GM21447 (cell line): ENCODE measurements around the gene TAL2.
"Not testable (repeated sequence)": the region's sequence is repeated elsewhere in the genome, so short reads cannot be mapped to it uniquely, and the experiment has no call there.

Experiments used
- ATAC-seq: cut with Tn5 transposase; IDR thresholded peaks from one replicate; pipeline ENCODE4 v1.9.1; 2021; ENCODE audit not compliant: unreplicated experiment

Gene TAL2

GRCh38 chr9:105673850-105674387, 11.7 kb downstream of the TAL2 start:
- no peak for ATAC-seq

DNA sequence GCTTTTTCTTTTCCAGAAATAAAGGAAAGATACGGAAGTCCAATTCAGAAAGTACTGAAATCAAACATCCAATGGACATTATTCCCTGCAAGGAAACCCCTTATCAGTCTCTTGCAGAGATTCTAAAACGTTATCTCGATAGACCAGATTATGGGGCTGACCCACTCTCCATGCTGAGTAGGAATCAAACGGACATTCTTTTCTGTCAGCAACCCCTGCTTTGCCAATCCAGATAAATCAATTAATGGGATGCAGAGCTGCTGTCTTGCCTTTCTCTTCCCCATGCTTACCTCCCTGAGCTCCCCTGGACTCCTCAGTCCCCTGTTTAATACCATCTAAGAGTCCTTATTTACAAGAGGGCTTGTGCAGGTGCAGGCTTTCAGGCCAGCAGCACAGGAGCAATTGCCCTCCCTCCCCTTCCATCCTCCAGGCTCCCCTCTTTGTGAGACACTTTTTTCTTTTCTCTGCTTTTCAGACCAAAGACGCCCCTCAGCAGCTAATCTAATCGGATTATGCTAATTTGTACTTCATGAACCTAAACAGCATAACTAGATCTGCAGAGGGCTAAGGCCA, 14.2 kb downstream of the TAL2 start:
- no peak for ATAC-seq

- ATAC-seq = no peak
Measured at GRCh38 chr9:105678163-105678562, 15.9 kb downstream of the TAL2 start.

DNA sequence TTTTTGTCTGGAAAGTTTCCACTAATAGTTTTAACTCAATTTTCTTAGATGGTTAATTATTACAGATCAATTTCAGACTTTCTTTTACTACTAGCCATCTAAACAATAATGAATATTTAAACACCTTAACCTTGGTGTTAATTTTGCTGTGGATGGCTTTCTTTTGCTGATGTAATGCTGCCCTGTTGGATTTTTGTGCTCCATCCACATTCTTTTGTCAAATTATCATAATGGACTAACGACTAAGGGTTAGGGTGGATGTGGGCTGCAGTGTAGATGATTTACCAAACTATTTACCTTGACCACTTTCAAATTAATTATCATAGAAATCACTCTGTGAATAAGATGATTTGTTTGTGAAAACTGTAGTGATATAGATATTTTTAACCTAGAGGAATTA, 16.5 kb downstream of the TAL2 start:
- ATAC-seq = no peak

DNA sequence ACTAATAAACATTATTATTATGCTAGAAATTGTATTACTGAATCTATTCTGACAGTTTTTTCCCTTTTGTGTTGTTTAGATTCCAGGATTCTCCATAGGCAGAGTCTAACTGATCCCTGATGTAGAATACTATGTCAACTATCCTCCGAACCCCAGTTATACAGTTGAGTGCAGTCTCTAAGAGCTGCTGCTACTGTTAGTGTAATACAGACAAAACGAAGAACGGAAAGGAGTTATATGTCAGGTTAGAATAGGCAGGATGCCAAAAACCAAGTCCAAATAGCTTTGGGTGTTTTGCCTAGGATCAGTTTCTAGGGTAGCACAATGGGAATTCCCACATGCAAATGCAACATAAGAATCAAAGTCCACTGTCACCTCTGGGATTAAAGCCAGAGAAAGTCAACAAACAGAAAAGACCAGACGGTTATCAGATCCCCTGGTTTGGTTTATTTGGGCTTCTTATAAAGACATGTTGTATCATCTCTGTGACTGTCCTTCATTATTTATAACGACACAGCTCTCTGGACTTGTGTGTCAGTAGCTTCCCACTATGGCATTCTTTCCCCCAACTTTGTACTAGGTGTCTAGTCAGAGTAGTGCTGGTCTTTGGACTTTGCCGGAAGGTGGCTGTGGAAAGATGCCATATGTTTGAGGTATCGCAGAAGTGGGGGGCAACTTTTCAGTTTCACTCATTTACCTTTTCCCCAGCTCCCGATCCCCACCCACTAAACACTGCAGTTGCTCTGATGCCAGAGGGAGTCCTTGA, 17.2 kb downstream of the TAL2 start:
- no peak for ATAC-seq

- no peak for ATAC-seq
Measured at GRCh38 chr9:105681313-105681712, 19.1 kb downstream of the TAL2 start.

DNA sequence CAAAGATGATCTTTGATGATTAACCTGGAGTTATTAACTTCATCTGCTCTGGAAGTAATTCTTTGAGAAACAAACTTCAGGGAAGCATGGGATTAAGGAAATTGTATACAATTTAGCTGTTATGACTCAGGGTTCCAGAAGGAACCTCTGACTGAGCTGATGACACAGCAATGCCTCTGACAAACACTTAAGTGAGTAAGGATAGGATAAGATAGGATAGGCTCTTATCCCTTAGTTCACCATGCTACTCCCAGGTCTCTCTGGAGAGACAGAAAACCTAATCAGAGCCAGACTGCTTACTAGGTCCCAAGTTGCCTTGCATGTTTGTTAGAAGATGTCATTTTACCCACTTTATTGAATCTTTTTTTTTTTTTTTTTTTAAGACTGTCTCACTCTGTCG, 19.5 kb downstream of the TAL2 start:
- no peak for ATAC-seq

GRCh38 chr9:105683688-105684275, 21.5 kb downstream of the TAL2 start:
- ATAC-seq = no peak

GRCh38 chr9:105686936-105687335, 24.7 kb downstream of the TAL2 start:
- no peak for ATAC-seq

GRCh38 chr9:105690742-105691141, 28.5 kb downstream of the TAL2 start:
- no peak for ATAC-seq

- peak; percentile 43 for ATAC-seq
Measured at GRCh38 chr9:105693435-105694189, 31.4 kb downstream of the TAL2 start.

GRCh38 chr9:105694190-105694847, 32.1 kb downstream of the TAL2 start, which contains the start of gene TMEM38B:
Gene TMEM38B, plus strand, starts transcription at chr9:105694541. Its CDS starts 120 bp downstream, at chr9:105694661.
- peak; percentile 70 for ATAC-seq

DNA sequence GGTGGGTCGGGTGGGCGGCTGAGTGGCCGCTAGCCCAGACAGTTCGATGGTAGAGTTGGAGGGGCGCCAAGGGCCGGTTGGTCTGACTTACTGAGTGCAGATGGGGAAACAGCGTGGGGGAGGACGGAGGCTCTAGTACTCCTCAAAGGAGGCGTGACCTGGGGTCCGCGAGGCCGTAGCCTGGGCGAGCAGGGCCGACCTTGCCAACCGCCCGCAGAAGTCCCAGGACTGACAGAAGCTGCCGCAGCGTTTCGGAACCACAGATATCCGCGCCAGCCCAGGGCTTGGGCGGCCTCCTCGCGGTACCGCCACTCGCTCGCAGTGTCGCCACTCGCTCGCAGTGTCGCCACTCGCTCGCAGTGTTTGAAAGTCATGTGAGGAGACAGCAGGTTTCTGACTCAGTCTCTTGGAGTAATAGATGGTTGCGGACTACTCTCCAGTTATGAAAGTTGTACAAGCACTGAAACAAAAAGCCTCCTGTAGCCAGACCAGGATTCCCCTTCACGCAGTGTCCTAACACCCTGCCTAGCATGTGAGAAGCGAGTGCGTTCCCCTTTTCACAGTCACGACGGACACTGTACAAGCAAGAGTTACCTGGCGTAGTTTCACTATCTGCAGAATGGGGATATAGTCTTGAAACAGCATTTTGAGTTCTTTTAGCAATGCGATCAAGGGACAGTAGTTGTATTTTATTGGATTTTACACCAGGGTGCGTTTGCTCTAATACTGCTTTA, 32.8 kb downstream of the TAL2 start:
- peak; percentile 57 for ATAC-seq

DNA sequence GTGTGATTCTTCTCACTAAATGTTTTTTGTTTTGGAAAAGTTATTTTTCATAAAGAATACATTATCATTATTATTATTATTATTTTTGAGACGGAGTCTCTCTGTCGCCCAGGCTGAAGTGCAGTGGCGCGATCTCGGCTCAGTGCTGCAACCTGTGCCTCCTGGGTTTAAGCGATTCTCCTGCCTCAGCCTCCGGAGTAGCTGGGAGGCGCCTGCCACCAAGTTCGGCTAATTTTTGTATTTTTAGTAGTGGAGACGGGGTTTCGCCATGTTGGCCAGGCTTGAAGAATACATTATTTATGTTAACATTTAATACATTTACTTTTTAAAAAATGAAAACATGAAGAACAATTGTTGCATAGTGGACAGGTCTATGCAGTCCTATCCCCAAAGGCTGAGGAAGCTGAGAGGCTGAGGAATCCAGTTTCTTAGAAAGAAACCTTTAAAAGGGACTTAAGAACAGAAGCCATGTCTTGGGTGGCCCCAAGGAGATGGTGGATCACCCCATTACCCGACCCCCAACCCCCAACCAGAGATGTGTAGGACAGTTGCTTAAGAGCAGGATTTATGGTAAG, 34.0 kb downstream of the TAL2 start:
- ATAC-seq = no peak

- ATAC-seq = no peak
Measured at GRCh38 chr9:105697871-105698270, 35.6 kb downstream of the TAL2 start.

DNA sequence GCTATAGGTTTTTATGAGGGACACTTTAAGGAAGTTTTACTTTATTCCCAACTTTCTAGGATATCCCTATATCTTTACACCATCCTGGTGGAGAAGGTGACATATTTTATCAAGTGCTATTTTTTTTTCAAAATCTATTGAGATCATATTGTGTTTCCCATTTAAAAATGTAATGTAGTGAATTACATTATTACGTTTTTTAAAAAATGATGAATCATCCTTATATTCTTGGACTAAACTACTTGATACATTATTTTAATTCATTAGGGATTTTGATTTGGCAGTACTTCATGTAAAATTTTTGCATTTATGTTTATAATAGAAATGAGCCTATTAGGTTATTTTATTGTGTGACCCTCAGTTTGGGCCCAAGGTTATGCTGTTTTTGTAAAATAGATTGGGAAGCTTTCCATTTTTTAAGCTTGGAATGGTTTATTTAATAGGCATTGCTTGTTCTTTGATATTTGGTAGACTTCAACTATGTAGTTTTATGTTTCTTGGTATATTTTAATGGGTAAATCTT, 36.2 kb downstream of the TAL2 start:
- ATAC-seq = no peak

DNA sequence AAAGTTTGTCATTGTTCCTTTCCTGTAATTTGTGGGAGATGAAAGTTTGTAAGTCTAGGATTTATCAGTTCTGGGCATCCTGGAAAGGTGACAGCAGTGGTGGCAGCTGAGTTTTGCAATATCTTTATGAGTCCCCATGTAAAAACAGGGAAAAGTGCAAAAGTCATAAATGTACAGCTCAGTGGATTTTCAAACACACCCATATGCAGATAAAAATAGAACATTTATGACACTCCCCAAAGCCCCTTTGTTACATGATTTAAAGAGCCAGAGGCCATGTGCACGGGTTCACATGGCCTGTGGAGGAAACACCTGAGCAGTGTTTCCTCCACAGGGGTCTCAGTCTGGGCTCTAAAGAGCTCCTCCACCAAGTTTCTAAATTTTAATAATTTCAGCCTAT, 38.4 kb downstream of the TAL2 start:
- no peak for ATAC-seq

- no peak for ATAC-seq
Measured at GRCh38 chr9:105701145-105701544, 38.9 kb downstream of the TAL2 start.

DNA sequence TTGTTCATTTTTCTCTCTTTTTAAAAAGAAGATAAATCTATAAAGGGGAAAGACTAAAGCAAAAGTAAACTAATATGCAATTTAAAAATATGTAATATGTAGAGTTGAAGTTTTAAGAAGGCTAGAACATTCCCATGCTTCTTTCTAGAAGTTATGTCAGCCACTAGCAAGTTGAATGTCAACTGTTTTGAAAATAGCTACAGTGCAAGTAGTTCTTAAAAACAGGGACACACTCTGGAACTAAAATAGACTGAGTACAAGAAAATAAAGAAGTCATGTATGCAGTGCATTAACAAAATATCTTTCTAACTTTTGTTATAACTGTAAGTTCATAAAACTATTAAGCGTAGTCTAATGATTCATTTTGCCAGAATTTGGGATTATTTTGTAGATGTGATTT, 40.0 kb downstream of the TAL2 start:
- ATAC-seq = no peak

DNA sequence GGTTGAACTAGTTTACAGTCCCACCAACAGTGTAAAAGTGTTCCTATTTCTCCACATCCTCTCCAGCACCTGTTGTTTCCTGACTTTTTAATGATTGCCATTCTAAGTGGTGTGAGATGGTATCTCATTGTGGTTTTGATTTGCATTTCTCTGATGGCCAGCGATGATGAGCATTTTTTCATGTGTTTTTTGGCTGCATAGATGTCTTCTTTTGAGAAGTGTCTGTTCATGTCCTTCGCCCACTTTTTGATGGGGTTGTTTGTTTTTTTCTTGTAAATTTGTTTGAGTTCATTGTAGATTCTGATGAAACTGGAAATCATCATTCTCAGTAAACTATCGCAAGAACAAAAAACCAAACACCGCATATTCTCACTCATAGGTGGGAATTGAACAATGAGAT, 41.4 kb downstream of the TAL2 start:
- ATAC-seq = not testable (repeated sequence)
